ENCODE results near the gene TMEM185B. TPM values are rescaled to one million over a fixed set of nuclear protein-coding genes. Genes with fewer than 3 reads are reported as not detected.

Gene TMEM185B
- total RNA-seq, 1 donor = 41.7 TPM

DNA sequence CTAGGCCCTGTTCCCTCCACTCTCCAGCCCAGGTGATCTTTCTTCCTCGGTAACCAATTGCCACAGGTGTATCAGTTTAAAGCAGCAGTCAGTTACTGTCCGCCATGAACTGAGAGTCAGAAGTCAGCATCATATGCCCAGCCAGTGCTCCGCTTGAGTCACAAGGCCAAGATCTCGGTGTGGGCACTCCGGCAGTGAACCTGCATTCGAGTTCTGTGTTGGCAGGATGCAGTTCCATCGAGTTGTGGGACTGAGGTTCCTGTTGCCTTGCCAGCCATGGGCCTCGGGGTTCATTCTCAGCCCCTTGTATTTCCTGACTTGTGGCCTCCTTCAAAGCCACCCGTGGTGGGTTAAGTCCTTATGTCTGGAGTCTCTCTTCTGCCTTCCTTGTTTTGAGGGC lies 3.1 kb upstream of the TMEM185B start:
- no peak for DNase-seq (ENCODE audit: low read depth)
- no peak overlapping the region for H3K4me3 ChIP-seq (ENCODE audit: low read depth, low read length)
- TF ChIP-seq, protein P1, sequence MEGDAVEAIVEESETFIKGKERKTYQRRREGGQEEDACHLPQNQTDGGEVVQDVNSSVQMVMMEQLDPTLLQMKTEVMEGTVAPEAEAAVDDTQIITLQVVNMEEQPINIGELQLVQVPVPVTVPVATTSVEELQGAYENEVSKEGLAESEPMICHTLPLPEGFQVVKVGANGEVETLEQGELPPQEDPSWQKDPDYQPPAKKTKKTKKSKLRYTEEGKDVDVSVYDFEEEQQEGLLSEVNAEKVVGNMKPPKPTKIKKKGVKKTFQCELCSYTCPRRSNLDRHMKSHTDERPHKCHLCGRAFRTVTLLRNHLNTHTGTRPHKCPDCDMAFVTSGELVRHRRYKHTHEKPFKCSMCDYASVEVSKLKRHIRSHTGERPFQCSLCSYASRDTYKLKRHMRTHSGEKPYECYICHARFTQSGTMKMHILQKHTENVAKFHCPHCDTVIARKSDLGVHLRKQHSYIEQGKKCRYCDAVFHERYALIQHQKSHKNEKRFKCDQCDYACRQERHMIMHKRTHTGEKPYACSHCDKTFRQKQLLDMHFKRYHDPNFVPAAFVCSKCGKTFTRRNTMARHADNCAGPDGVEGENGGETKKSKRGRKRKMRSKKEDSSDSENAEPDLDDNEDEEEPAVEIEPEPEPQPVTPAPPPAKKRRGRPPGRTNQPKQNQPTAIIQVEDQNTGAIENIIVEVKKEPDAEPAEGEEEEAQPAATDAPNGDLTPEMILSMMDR (IDR thresholded peaks at IDR 0.05; ENCODE audit: insufficient read depth, low read length) = no peak

DNA sequence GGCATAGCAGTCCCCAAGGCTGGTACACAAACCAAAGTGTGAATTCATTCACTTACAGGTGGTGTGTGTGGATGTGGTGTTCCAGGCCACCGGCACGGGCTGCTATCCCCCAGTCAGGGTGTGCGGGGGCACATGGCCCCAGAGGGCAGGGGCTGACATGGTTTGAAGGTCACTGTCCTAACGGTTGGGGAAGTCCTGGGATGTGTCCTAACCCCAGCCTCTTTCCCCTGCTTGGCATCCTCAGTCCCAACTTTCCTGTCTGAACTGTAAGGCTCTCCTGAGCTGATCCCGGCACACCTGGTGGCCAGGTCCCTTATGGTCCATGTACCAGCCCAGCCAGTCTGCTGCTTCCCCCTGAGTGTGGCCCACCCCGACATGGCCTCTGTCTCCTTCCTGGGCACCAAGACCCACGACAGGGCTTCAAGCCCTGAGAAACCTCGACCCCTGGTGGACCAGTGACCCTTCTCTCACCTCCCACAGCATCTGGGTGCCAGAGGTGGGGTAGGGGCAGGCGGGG lies 2.4 kb upstream of the TMEM185B start:
- TF ChIP-seq, protein P1 (IDR thresholded peaks at IDR 0.05; ENCODE audit: insufficient read depth, low read length) = no peak
- no peak overlapping the region for H3K4me3 ChIP-seq (ENCODE audit: low read depth, low read length)
- DNase-seq (ENCODE audit: low read depth) = no peak

DNA sequence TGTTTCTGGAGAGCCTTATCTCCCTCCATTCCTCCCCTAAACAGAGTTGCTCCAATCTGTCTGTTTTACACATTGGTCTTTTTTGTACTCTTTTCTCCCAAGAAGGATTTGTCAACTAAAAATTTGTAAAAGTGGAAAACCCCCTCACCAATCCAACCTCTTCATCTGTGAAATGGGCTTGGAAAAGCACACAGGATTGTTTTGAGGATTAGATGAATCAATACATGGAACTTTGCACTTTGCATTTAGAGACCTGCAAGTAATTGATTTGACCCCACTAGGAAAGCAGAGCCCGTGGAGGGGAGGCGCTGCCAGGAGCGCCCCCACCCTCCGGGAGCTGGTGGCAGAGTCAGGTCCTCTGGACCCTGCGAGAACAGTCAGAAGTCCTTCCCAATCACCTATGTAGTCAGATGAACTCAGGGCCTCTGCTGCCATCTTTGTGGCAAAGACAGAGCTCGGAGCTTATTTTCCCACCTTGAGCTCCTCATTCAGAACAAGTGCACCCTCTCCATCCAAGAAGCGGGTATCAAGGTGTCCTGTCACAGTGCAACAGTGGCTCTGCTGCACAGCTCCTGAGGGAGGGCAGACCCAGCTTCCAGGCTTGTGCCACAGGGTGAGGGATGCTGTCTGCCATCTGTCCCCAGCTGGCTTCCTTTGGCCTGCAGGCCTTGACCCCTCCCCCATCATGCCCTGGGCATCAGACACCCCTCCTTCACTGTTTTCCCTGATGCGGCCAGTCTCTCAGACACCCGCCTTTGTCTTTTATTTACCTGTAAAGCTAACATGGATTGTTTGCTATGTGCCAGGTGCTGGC lies 1.7 kb upstream of the TMEM185B start:
- TF ChIP-seq, protein P1 (IDR thresholded peaks at IDR 0.05; ENCODE audit: insufficient read depth, low read length) = no peak
- no peak for DNase-seq (ENCODE audit: low read depth)
- no peak overlapping the region for H3K4me3 ChIP-seq (ENCODE audit: low read depth, low read length)

DNA sequence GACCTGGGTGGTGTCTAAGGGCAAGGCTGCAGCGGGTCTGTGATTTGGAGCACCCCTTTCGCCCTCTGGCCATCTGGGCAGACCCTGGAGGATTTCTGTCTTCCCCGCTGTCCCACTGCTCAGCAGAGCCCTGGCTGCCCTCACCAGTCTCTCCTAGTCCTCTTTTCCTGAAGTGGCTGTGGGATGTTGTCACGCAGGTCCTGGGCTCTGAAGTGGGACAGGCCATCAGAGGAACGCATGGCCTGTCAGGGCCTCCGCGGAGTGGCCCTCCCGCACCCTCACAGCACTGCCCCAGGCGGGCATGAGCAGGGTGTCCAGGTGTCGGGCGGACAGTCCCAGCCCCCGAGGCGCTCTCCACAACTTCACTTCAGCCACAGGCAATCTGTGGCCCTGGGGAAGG lies 1.1 kb upstream of the TMEM185B start:
- DNase-seq (ENCODE audit: low read depth) = no peak
- H3K4me3 ChIP-seq (ENCODE audit: low read depth, low read length) = no peak overlapping the region
- TF ChIP-seq, protein P1 (IDR thresholded peaks at IDR 0.05; ENCODE audit: insufficient read depth, low read length) = no peak

DNA sequence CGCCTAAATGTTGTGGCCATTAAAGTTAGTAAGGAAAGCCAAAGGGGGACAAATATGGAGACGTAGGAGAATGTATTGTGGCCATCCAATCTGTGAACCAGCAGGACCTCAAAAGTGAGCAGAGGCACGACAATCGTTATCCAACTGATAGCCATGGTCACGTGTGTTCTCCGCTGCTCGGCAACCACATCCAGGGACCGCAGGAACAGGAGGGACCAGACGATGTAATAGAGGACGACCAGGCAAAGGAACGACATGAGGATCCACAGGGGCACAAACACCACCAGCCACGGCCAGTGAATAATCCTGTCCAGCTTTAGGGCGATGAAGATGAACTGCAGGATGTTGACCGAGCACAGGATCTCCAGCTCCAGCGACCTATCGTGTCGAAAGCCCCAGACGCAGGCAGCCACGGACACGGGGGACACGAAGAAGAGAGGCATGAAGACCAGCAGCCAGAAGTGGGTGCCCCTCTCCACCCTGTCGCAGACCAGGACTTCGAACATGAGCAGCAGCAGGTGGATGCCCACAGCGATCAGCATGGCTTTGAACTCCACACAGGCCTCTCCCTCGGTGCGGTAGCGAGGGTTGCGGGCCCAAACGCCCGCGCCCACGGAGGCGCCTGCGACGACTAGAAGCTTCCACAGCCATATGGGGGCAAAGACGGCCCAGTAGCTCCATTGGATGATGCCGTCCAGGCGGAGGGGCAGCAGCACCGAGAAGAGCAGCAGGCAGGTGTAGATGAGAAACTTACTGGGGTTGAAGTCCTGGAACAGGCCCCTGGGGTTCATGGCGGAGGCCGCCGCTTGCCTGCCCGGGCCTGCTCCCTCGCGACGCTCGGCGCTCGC lies 790 bp downstream of the TMEM185B start:
- TF ChIP-seq, protein P1 (IDR thresholded peaks at IDR 0.05; ENCODE audit: insufficient read depth, low read length) = no peak
- no peak for DNase-seq (ENCODE audit: low read depth)
- peak overlapping the region; percentile 75 for H3K4me3 ChIP-seq (ENCODE audit: low read depth, low read length)

DNA sequence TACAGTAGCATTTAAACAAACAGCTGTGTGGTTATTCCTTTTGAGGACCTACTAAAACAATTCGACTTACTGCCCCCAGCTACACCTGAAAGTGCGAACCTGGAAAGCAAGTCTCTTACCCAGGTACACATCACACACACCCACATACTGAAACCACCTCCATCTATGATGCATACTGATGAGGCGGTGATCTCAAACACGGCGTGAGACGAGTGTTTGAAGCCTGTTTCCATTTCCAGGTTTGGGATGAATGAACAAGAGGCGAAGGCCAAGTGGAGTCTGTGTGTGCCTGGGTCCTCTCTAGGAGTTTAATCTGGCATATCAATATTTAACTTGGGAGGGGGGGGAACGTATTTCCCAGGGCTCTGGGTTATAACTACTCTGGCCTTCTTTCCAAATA lies 1.6 kb downstream of the TMEM185B start:
- no peak for DNase-seq (ENCODE audit: low read depth)
- H3K4me3 ChIP-seq (ENCODE audit: low read depth, low read length) = no peak overlapping the region
- TF ChIP-seq, protein P1 (IDR thresholded peaks at IDR 0.05; ENCODE audit: insufficient read depth, low read length) = no peak
